GM18498 (cell line): ENCODE data around the gene ACAP1.

Source experiments
- ATAC-seq: cut with Tn5 transposase; IDR thresholded peaks from one replicate; pipeline ENCODE4 v1.9.1; 2021; ENCODE audit warnings: mild to moderate bottlenecking, moderate library complexity; ENCODE audit not compliant: unreplicated experiment

ACAP1 gene

GRCh38 chr17:7309628-7310027, 26.7 kb upstream of the ACAP1 start:
- no peak for ATAC-seq

GRCh38 chr17:7311110-7311705, 25.1 kb upstream of the ACAP1 start:
- ATAC-seq, result no peak

- ATAC-seq, result no peak
Measured at GRCh38 chr17:7312432-7313087, 23.8 kb upstream of the ACAP1 start.

- no peak for ATAC-seq
Measured at GRCh38 chr17:7313088-7313889, 23.0 kb upstream of the ACAP1 start.

GRCh38 chr17:7313890-7314718, 22.2 kb upstream of the ACAP1 start:
- ATAC-seq, result no peak

- ATAC-seq, result peak; percentile 68
Measured at GRCh38 chr17:7314719-7315569, 21.4 kb upstream of the ACAP1 start, which contains the start of gene GPS2. TSS of gene GPS2 (minus strand) at chr17:7315360. CDS start at chr17:7315052, 308 bp downstream.

- no peak for ATAC-seq
Measured at GRCh38 chr17:7315570-7316235, 20.6 kb upstream of the ACAP1 start.

GRCh38 chr17:7317161-7317803, 19.0 kb upstream of the ACAP1 start:
- ATAC-seq, result no peak

GRCh38 chr17:7318121-7318860, 18.0 kb upstream of the ACAP1 start:
- ATAC-seq, result no peak

GRCh38 chr17:7321466-7321865, 14.9 kb upstream of the ACAP1 start:
- no peak for ATAC-seq

GRCh38 chr17:7322520-7323194, 13.7 kb upstream of the ACAP1 start:
- no peak for ATAC-seq

- ATAC-seq, result no peak
Measured at GRCh38 chr17:7323731-7324437, 12.4 kb upstream of the ACAP1 start.

GRCh38 chr17:7324438-7324779, 11.9 kb upstream of the ACAP1 start:
- no peak for ATAC-seq

- ATAC-seq, result no peak
Measured at GRCh38 chr17:7325031-7325528, 11.2 kb upstream of the ACAP1 start.

GRCh38 chr17:7326186-7326585, 10.1 kb upstream of the ACAP1 start:
- no peak for ATAC-seq

- ATAC-seq, result no peak
Measured at GRCh38 chr17:7327056-7327455, 9.3 kb upstream of the ACAP1 start.

- no peak for ATAC-seq
Measured at GRCh38 chr17:7327501-7327900, 8.8 kb upstream of the ACAP1 start.
